IMR-90 (cell line): Measurements from ENCODE around the gene GTPBP4. TPM values are rescaled to one million over a fixed set of nuclear protein-coding genes. Genes with fewer than 3 reads are reported as not detected.

Experiments
- ATAC-seq: fragments of 200-7000 bp; cut with Tn5 transposase; 2 replicates; pipeline ENCODE4 v1.9.1; 2020; ENCODE audit warnings: low read depth, mild to moderate bottlenecking, moderate library complexity
- BruUV-seq: library from RNA; stranded (reverse); fragments of 400-500 nt; replicated peaks from 2 replicates; lab custom pipeline; 2021; lab: Mats Ljungman, UMichigan
- CTCF ChIA-PET: fragments of 300-600 bp; formaldehyde crosslinking; extraction: SDS; loops from one replicate; lab custom pipeline; 2021; ENCODE audit warnings: antibody characterized with exemption; lab: Yijun Ruan, JAX
- POLR2A ChIA-PET: fragments of 300-600 bp; sonication (Branson Sonifier 250); formaldehyde crosslinking; loops from one replicate; lab custom pipeline; 2022; ENCODE audit warnings: antibody characterized with exemption; ENCODE audit not compliant: unreplicated experiment; lab: Charles Lee
- DNase-seq: peaks from one replicate; pipeline ENCODE4 v3.0.0; 2013
- H2AFZ ChIP-seq: replicated peaks from 2 replicates; pipeline ENCODE3; 2013; ENCODE audit warnings: low read length, mild to moderate bottlenecking; ENCODE audit not compliant: poor library complexity
- H2AK5ac ChIP-seq: 2 replicates; pipeline ENCODE4 v1.6.1; 2013; ENCODE audit warnings: low read depth, low read length, inconsistent platforms
- H2AK9ac ChIP-seq: replicated peaks from 2 replicates; pipeline ENCODE3; 2013; ENCODE audit warnings: mild to moderate bottlenecking, low read depth, low read length, moderate library complexity; ENCODE audit not compliant: poor library complexity
- H2BK120ac ChIP-seq: 2 replicates; pipeline ENCODE4 v1.6.1; 2013; ENCODE audit warnings: low read depth, low read length, inconsistent platforms
- H2BK15ac ChIP-seq: 3 replicates; pipeline ENCODE4 v1.6.1; 2013; ENCODE audit warnings: low read depth, low read length, inconsistent platforms
- H2BK20ac ChIP-seq: 2 replicates; pipeline ENCODE4 v1.6.1; 2013; ENCODE audit warnings: low read depth, mild to moderate bottlenecking, inconsistent platforms, low read length, moderate library complexity
- H2BK5ac ChIP-seq: 2 replicates; pipeline ENCODE4 v1.6.1; 2013; ENCODE audit warnings: mild to moderate bottlenecking, low read depth, low read length, inconsistent platforms; ENCODE audit not compliant: poor library complexity, severe bottlenecking
- H3K14ac ChIP-seq: replicated peaks from 2 replicates; pipeline ENCODE4 v1.6.1; 2013; ENCODE audit warnings: low read depth, low read length, inconsistent platforms
- H3K18ac ChIP-seq: 2 replicates; pipeline ENCODE4 v1.6.1; 2013; ENCODE audit warnings: low read depth, low read length, control low read depth
- H3K23ac ChIP-seq: 2 replicates; pipeline ENCODE4 v1.6.1; 2013; ENCODE audit warnings: low read depth, low read length, inconsistent platforms
- H3K27ac ChIP-seq: 2 replicates; pipeline ENCODE4 v1.5.1; 2013; ENCODE audit warnings: mild to moderate bottlenecking, control low read depth, low read length; ENCODE audit not compliant: insufficient read depth
- H3K27me3 ChIP-seq: 2 replicates; pipeline ENCODE4 v1.6.1; 2013; ENCODE audit warnings: low read length; ENCODE audit not compliant: control insufficient read depth, insufficient read depth
- H3K36me3 ChIP-seq: 2 replicates; pipeline ENCODE4 v1.6.1; 2013; ENCODE audit warnings: low read length, mixed read lengths; ENCODE audit not compliant: control insufficient read depth, insufficient read depth
- H3K4ac ChIP-seq: 2 replicates; pipeline ENCODE4 v1.6.1; 2013; ENCODE audit warnings: low read depth, low read length, inconsistent platforms
- H3K4me1 ChIP-seq: 2 replicates; pipeline ENCODE4 v1.6.1; 2013; ENCODE audit warnings: low read length, mixed read lengths; ENCODE audit not compliant: control insufficient read depth, insufficient read depth
- H3K4me2 ChIP-seq: 2 replicates; pipeline ENCODE4 v1.6.1; 2013; ENCODE audit warnings: low read depth, mild to moderate bottlenecking, control low read depth, low read length, moderate library complexity
- H3K4me3 ChIP-seq: 2 replicates; pipeline ENCODE4 v1.5.1; 2013; ENCODE audit warnings: low read depth, mild to moderate bottlenecking, control low read depth, low read length, moderate library complexity; ENCODE audit not compliant: insufficient read depth
- H3K56ac ChIP-seq: 2 replicates; pipeline ENCODE4 v1.6.1; 2013; ENCODE audit warnings: low read length, inconsistent platforms; ENCODE audit not compliant: insufficient read depth; ENCODE audit errors: extremely low read depth
- H3K79me1 ChIP-seq, 2 experiments: 2 replicates each; pipeline ENCODE4 v1.6.1; 2013; ENCODE audit warnings: low read length in 2 of 2, inconsistent platforms in 1 of 2, low read depth in 1 of 2
- H3K9ac ChIP-seq: 2 replicates; pipeline ENCODE4 v1.6.1; 2013; ENCODE audit warnings: low read depth, low read length, control low read depth
- H3K9me1 ChIP-seq: 2 replicates; pipeline ENCODE4 v1.6.1; 2013; ENCODE audit warnings: low read length, inconsistent platforms; ENCODE audit not compliant: insufficient read depth
- H3K9me3 ChIP-seq: 2 replicates; pipeline ENCODE4 v1.6.1; 2013; ENCODE audit warnings: low read length; ENCODE audit not compliant: control insufficient read depth, insufficient read depth
- H4K20me1 ChIP-seq: 2 replicates; pipeline ENCODE4 v1.6.1; 2013; ENCODE audit warnings: low read length, inconsistent platforms; ENCODE audit not compliant: insufficient read depth
- H4K5ac ChIP-seq: 2 replicates; pipeline ENCODE4 v1.6.1; 2013; ENCODE audit warnings: mild to moderate bottlenecking, low read depth, low read length, control low read depth
- H4K8ac ChIP-seq, 2 experiments: 2 replicates each; pipeline ENCODE4 v1.6.1; 2013; ENCODE audit warnings: low read depth in 2 of 2, low read length in 2 of 2, control low read depth in 1 of 2, inconsistent platforms in 1 of 2
- H4K91ac ChIP-seq: 2 replicates; pipeline ENCODE4 v1.6.1; 2013; ENCODE audit warnings: low read depth, low read length, inconsistent platforms; ENCODE audit not compliant: insufficient read depth
- CEBPB ChIP-seq: IDR thresholded peaks from 2 replicates; pipeline ENCODE4 v1.6.1; 2012; ENCODE audit warnings: low read depth, low read length, improper control_type of control experiment
- RCOR1 ChIP-seq: IDR thresholded peaks from 2 replicates; pipeline ENCODE4 v1.6.1; 2012; ENCODE audit warnings: mild to moderate bottlenecking, low read length, improper control_type of control experiment; ENCODE audit not compliant: insufficient replicate concordance
- WGBS, 2 experiments: methylation state at CpG; one replicate each; pipeline versions ENCODE4 v1.1.5 to v1.1.7; 2013; ENCODE audit warnings: missing lambda C conversion rate in 2 of 2; ENCODE audit not compliant: insufficient read length in 1 of 2; ENCODE audit errors: extremely low coverage in 2 of 2; 5-methylcytosine and 5-hydroxymethylcytosine counted together
- dilution Hi-C: fragments of 300-500 bp; cut with HindIII; formaldehyde crosslinking; loops from one replicate; pipeline ENCODE4 v1.14.3; 2018; ENCODE audit warnings: low sequenced_read_pairs; ENCODE audit not compliant: unreplicated experiment
- in situ Hi-C: fragments of 300-500 bp; cut with MboI; formaldehyde crosslinking; loops from 3 replicates; pipeline ENCODE4 v1.14.3; 2019; ENCODE audit warnings: low sequenced_read_pairs, inconsistent platforms, mixed read lengths
- intact Hi-C: fragments of 100-400 bp; cut with micrococcal nuclease; formaldehyde crosslinking; loops from 2 replicates; pipeline ENCODE4 v1.10.0; 2022
- polyA plus RNA-seq, 3 experiments: library from polyadenylated mRNA; depleted of rRNA; stranded (reverse); fragments of >200 nt; gene quantifications; 2 replicates each; pipeline ENCODE4 v1.2.3, GENCODE V29; 2012; ENCODE audit warnings: low replicate concordance in 1 of 3
- total RNA-seq: library from RNA; depleted of rRNA; stranded (reverse); fragments of >200 nt; gene quantifications from 2 replicates; pipeline ENCODE4 v1.2.3, GENCODE V29; 2012

The GTPBP4 gene
- total and polyA plus RNA-seq, 2 of the 4 experiments (the other 2 are of a cell fraction), result 46.2 to 48.6 TPM

GRCh38 chr10:962342-962741 is 25.9 kb upstream of the GTPBP4 start:
- in situ Hi-C loops (no loop called here), intact Hi-C loops (no loop called here), dilution Hi-C loops (no loop called here)
- no peak for DNase-seq
- H3K4me2 ChIP-seq, result no peak overlapping the region
- no peak overlapping the region for H3K4ac ChIP-seq
- no peak overlapping the region for H4K8ac ChIP-seq
- H2BK15ac ChIP-seq, result no peak overlapping the region
- H3K27ac ChIP-seq, result no peak overlapping the region
- no peaks in the 10 kb centered on the region for H3K9me1 ChIP-seq
- TF ChIP-seq RCOR1, result no peak
- 0 out of 2 replicates have a peak, but pooled peaks have one; percentile 40 for TF ChIP-seq CEBPB
- no peaks in the 10 kb centered on the region for H3K79me1 ChIP-seq
- POLR2A ChIA-PET, result interaction anchor here (0.5 kb wide), 1 partner anchor 51 kb away, joined by 5 read pairs; no protein-coding TSS in a partner anchor
- no TSS peak for BruUV-seq
- no peaks in the 10 kb centered on the region for H3K9me3 ChIP-seq
- no peak overlapping the region for H4K91ac ChIP-seq
- no peak for ATAC-seq
- no peaks in the 10 kb centered on the region; the same call in 1 of the 2 replicates for H4K20me1 ChIP-seq
- H3K56ac ChIP-seq, result no peak overlapping the region
- H4K5ac ChIP-seq, result no peak overlapping the region
- no peak overlapping the region for H3K23ac ChIP-seq
- H2AK5ac ChIP-seq, result no peak overlapping the region
- H3K14ac ChIP-seq, result no peak overlapping the region
- no peak overlapping the region for H3K18ac ChIP-seq
- H3K9ac ChIP-seq, result no peak overlapping the region
- H3K4me3 ChIP-seq, result no peak overlapping the region
- H2AK9ac ChIP-seq, result no peak overlapping the region
- CTCF ChIA-PET, result no interaction called here
- no peaks in the 10 kb centered on the region for H3K36me3 ChIP-seq
- H2BK120ac ChIP-seq, result no peak overlapping the region
- no peak overlapping the region for H2BK5ac ChIP-seq
- no CpG with 5 or more reads among the region's 3 CpGs for WGBS, 2 experiments
- no peak overlapping the region for H2BK20ac ChIP-seq
- peaks cover 16% of the 10 kb centered on the region for H3K27me3 ChIP-seq
- H2AFZ ChIP-seq, result no peak overlapping the region
- H3K4me1 ChIP-seq, result no peaks in the 10 kb centered on the region
